ENCODE measurements around the gene TOX3.

The TOX3 gene

DNA sequence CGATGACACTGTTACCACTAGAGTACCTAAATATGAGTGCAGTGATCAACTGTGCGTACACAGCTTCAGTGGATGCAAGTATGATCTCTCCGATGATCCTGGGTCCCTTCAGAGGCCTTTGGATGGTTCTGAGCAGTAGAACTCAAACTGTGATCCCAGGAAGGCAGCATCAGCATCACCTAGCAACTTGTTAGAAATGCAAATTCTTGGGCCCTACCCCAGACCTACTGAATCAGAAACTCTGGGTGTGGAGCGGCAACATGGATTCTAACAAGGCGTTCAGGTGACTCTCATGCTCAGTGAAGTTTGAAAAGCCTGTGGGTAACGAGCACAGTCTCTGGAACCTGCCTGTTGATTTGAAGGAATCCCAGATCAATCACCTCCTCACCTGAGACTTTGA, 25.4 kb downstream of the TOX3 start:
- no peak for DNase-seq
- Histone ChIP-seq H3K4me3 (ENCODE audit: insufficient read depth, low read depth, low read length, poor library complexity, severe bottlenecking) (no peak overlapping the region), H3K36me3 (ENCODE audit: control insufficient read depth, insufficient read depth, low read length) (no peaks in the 10 kb centered on the region), H3K27ac (ENCODE audit: insufficient read depth, low read length, poor library complexity, severe bottlenecking) (no peak overlapping the region), H3K27me3 (replicated peaks; ENCODE audit: control insufficient read depth, insufficient read depth, low read length, poor library complexity, severe bottlenecking) (no peaks in the 10 kb centered on the region), H3K4me1 (ENCODE audit: control insufficient read depth, insufficient read depth, low read length, poor library complexity, severe bottlenecking) (no peaks in the 10 kb centered on the region), H3K9me3 (ENCODE audit: control insufficient read depth, low read length) (no peaks in the 10 kb centered on the region)

DNA sequence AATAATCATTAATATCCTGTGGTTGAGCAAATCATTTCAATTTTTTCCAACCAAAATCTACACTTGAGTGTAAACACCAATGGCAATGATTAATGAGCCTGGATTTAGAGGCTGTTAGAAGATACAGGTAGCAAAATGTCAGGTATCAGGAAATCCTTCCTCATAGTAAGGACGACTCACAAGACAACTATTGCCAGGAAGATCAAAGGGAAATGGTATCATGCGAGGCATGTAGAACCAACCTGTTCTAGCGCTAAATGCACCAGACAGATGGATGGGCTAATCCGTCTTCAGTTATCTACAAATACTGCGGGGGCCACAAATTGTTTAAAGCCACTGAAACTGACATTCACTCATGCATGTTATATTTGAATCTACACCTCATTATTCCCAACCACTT, 28.1 kb downstream of the TOX3 start:
- DNase-seq = no peak
- Histone ChIP-seq H3K27me3 (replicated peaks; ENCODE audit: control insufficient read depth, insufficient read depth, low read length, poor library complexity, severe bottlenecking) (no peaks in the 10 kb centered on the region), H3K4me1 (ENCODE audit: control insufficient read depth, insufficient read depth, low read length, poor library complexity, severe bottlenecking) (no peaks in the 10 kb centered on the region), H3K9me3 (ENCODE audit: control insufficient read depth, low read length) (no peaks in the 10 kb centered on the region), H3K4me3 (ENCODE audit: insufficient read depth, low read depth, low read length, poor library complexity, severe bottlenecking) (no peak overlapping the region), H3K36me3 (ENCODE audit: control insufficient read depth, insufficient read depth, low read length) (no peaks in the 10 kb centered on the region), H3K27ac (ENCODE audit: insufficient read depth, low read length, poor library complexity, severe bottlenecking) (no peak overlapping the region)

DNA sequence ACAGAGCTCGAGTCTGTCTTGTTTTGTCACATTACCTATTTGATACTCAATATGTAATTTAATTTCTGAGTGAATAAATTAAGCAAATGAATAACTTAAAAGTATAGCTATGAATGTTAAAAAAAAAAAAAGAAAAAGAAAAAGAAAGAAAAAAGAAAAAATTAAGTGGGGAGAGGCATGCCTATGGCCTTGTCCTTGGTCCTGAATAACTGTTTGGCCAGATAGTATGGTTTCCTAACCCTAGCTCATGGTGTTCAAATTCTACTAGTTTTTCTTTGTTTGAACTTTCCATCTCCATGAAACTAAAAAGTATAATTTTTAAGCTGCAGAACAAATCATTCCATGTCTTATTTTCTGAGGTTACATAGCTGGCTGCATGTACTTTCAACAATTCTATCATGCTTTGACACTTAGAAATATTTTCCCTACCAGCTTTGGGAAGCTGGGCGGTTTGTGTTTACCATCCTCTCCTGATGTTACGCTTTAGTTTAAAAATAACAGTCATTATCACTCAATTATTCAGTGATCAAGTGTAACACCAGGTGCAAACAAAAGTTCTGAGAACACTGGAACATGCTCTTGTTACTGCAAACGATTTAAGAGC, 31.8 kb downstream of the TOX3 start:
- no peaks in the 10 kb centered on the region for H3K27me3 ChIP-seq (replicated peaks; ENCODE audit: control insufficient read depth, insufficient read depth, low read length, poor library complexity, severe bottlenecking)
- no peak overlapping the region for H3K27ac ChIP-seq (ENCODE audit: insufficient read depth, low read length, poor library complexity, severe bottlenecking)
- H3K4me1 ChIP-seq (ENCODE audit: control insufficient read depth, insufficient read depth, low read length, poor library complexity, severe bottlenecking) = no peaks in the 10 kb centered on the region
- DNase-seq = no peak
- H3K9me3 ChIP-seq (ENCODE audit: control insufficient read depth, low read length) = no peaks in the 10 kb centered on the region
- no peaks in the 10 kb centered on the region for H3K36me3 ChIP-seq (ENCODE audit: control insufficient read depth, insufficient read depth, low read length)
- H3K4me3 ChIP-seq (ENCODE audit: insufficient read depth, low read depth, low read length, poor library complexity, severe bottlenecking) = no peak overlapping the region

DNA sequence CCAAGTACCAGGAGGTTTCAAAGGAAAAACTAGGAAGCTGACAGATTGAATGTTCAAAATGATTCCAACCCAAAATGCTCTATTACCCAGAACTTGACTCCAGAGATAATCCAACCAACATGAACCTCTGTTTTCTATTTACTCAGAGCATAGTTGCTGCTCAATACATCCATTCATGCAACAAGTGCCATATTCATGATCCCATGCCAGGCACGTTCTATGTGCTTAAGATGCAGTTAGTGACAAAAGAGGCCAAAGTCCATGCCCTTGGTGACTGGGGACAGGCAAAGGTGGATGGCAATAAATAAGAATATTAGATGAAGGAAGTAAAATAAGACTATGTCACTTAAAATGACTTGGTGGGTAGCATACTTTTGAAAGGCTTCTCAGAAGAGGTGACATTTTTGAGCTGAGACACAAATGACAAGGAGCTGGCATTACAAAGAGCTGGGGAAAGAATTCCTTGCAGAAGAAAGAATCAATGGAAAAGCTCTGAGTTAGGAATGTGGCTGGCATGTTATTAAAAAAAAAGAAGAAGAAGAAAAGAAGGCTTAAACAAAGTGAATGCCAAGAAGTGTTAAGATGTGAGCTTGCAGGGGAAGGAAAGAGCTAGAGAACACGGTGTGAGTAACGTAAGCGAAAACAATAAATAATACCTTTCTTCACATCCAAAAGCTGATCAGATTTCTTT, 34.5 kb downstream of the TOX3 start:
- H3K9me3 ChIP-seq (ENCODE audit: control insufficient read depth, low read length) = no peaks in the 10 kb centered on the region
- no peaks in the 10 kb centered on the region for H3K36me3 ChIP-seq (ENCODE audit: control insufficient read depth, insufficient read depth, low read length)
- DNase-seq = no peak

DNA sequence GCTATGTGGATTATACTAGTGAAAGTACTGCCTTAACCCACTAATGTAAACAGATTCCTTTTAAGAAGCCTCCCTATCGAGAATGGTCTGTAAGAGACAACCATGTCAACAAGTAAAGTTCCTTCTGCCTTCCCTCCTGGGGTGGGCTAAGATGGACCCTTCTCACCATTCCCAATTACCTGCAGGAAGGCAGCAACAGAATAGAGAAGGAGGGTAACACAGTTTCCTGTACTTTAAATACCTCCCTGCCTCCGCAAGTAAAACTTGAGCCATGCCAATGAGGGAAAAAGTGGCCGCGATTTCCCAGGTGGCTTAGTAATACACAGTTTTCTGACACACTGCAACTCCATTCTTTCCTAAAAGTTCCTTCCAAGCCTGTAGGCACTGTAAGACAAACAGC, 45.2 kb downstream of the TOX3 start:
- Histone ChIP-seq H3K27ac (ENCODE audit: insufficient read depth, low read length, poor library complexity, severe bottlenecking) (no peak overlapping the region), H3K4me3 (ENCODE audit: insufficient read depth, low read depth, low read length, poor library complexity, severe bottlenecking) (no peak overlapping the region), H3K27me3 (replicated peaks; ENCODE audit: control insufficient read depth, insufficient read depth, low read length, poor library complexity, severe bottlenecking) (no peaks in the 10 kb centered on the region), H3K9me3 (ENCODE audit: control insufficient read depth, low read length) (no peaks in the 10 kb centered on the region), H3K4me1 (ENCODE audit: control insufficient read depth, insufficient read depth, low read length, poor library complexity, severe bottlenecking) (no peaks in the 10 kb centered on the region), H3K36me3 (ENCODE audit: control insufficient read depth, insufficient read depth, low read length) (no peaks in the 10 kb centered on the region)
- DNase-seq = no peak

More for the DNA sequence above, 34.5 kb downstream of the TOX3 start:
- Histone ChIP-seq H3K27ac (ENCODE audit: insufficient read depth, low read length, poor library complexity, severe bottlenecking) (no peak overlapping the region), H3K4me1 (ENCODE audit: control insufficient read depth, insufficient read depth, low read length, poor library complexity, severe bottlenecking) (no peaks in the 10 kb centered on the region), H3K27me3 (replicated peaks; ENCODE audit: control insufficient read depth, insufficient read depth, low read length, poor library complexity, severe bottlenecking) (no peaks in the 10 kb centered on the region), H3K4me3 (ENCODE audit: insufficient read depth, low read depth, low read length, poor library complexity, severe bottlenecking) (no peak overlapping the region)

DNA sequence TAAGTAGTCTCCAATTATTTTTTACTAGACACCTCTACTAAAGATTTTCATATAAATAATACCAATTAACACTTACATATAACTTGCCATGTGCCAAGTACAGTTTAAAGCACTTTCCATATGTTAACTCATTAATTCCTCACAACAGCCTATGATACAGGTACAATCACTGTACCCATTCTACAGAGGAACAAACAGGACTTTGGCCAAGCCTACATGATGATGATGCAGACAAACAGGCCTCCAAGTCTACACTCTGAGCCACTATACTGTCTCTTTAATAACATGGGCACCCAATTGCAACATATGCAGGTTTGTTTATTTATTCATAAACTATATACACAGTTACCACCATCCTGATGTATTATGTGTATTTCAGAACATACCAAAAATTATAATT, 46.0 kb downstream of the TOX3 start:
- H3K9me3 ChIP-seq (ENCODE audit: control insufficient read depth, low read length) = no peaks in the 10 kb centered on the region
- no peaks in the 10 kb centered on the region for H3K4me1 ChIP-seq (ENCODE audit: control insufficient read depth, insufficient read depth, low read length, poor library complexity, severe bottlenecking)
- no peak overlapping the region for H3K27ac ChIP-seq (ENCODE audit: insufficient read depth, low read length, poor library complexity, severe bottlenecking)
- no peaks in the 10 kb centered on the region for H3K27me3 ChIP-seq (replicated peaks; ENCODE audit: control insufficient read depth, insufficient read depth, low read length, poor library complexity, severe bottlenecking)
- H3K4me3 ChIP-seq (ENCODE audit: insufficient read depth, low read depth, low read length, poor library complexity, severe bottlenecking) = no peak overlapping the region
- no peak for DNase-seq
- no peaks in the 10 kb centered on the region for H3K36me3 ChIP-seq (ENCODE audit: control insufficient read depth, insufficient read depth, low read length)

DNA sequence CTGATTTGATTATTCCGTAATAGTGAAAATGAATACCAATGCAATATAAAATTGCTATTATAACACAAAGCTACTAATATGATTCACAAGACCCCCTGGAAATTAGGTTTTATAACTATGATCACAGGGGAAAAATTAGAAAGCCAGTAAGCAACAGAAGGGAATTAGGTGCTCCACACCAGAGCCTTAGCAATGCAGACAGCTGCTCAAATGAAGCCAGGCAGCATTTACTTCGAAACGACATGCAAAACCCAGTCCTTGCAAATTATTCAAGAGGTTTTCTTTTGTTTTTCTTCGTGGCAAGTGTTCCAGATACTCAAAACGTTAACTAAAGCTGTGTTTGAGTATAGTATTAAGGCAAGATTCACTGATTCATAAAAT, 47.9 kb downstream of the TOX3 start:
- Histone ChIP-seq H3K4me1 (ENCODE audit: control insufficient read depth, insufficient read depth, low read length, poor library complexity, severe bottlenecking) (no peaks in the 10 kb centered on the region), H3K4me3 (ENCODE audit: insufficient read depth, low read depth, low read length, poor library complexity, severe bottlenecking) (no peak overlapping the region), H3K36me3 (ENCODE audit: control insufficient read depth, insufficient read depth, low read length) (no peaks in the 10 kb centered on the region), H3K9me3 (ENCODE audit: control insufficient read depth, low read length) (no peaks in the 10 kb centered on the region), H3K27ac (ENCODE audit: insufficient read depth, low read length, poor library complexity, severe bottlenecking) (no peak overlapping the region), H3K27me3 (replicated peaks; ENCODE audit: control insufficient read depth, insufficient read depth, low read length, poor library complexity, severe bottlenecking) (no peaks in the 10 kb centered on the region)
- DNase-seq = no peak

DNA sequence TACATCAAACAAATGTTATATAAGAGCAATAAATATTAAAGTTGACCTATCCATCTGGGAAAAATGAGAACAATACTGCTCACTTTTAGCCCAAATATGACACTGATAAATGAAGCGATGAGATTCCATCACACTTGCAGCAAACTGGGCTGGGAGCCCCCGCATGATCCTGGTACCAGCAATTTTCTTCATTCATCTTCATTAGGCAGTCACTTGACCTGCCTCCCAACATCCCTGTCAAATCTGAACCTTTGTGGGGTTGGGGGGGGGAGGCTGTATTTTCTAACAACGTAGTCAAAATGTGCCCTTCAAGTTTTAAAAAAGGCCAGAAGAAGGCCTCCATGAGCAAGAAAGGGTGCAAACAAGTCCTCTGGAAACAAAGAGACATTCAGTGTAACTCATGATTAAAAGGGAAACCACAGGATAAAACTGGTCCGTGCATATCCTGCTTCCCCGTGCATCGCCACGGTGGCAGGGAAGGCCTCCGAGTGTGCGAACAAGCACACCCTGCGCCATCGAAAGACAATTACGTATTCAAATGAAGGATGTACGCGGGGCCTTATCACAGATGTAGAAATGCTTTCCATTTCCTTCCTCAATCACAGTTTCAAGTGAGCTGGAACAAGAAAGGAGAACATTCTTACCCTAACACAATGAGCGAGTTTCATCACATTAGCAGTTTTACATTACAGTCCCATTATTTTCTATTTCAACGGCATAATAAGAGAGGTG, 48.4 kb downstream of the TOX3 start:
- no peak overlapping the region for H3K27ac ChIP-seq (ENCODE audit: insufficient read depth, low read length, poor library complexity, severe bottlenecking)
- no peaks in the 10 kb centered on the region for H3K27me3 ChIP-seq (replicated peaks; ENCODE audit: control insufficient read depth, insufficient read depth, low read length, poor library complexity, severe bottlenecking)
- DNase-seq = no peak
- no peaks in the 10 kb centered on the region for H3K4me1 ChIP-seq (ENCODE audit: control insufficient read depth, insufficient read depth, low read length, poor library complexity, severe bottlenecking)
- no peaks in the 10 kb centered on the region for H3K9me3 ChIP-seq (ENCODE audit: control insufficient read depth, low read length)
- H3K4me3 ChIP-seq (ENCODE audit: insufficient read depth, low read depth, low read length, poor library complexity, severe bottlenecking) = no peak overlapping the region
- H3K36me3 ChIP-seq (ENCODE audit: control insufficient read depth, insufficient read depth, low read length) = no peaks in the 10 kb centered on the region

DNA sequence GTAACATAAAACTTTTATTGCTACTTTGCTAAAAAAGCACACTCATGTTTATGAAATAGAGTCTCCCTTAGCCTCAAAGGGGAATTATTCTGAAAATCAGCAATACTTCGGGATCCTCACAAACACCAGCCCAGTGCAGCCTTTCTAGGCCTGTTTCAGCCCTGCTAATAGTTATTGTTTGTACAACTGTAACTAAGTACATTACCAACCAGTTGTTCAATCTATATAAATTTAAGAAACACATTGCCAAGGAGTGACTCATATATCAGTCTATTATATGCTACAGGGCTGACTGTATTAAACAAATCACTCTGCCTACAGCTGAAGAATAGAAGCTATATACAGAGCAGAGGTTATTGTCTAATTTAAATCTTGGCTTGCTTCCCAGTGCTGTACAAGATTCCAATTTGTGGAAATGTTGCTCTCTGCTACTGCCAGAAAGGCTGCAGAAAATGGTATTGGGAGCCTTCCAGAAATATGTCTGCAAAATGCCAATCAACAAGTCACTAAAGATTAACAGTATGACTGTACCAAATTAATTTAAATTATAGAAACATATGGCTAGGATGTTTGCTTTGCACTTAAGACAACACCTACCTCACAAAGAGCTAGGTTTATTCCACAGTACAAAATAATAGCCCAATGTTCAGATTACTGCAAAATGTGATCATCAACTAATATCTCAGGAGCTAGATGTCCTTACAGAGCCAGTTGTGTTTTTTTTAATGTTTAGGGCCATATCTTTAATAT, 49.7 kb downstream of the TOX3 start:
- DNase-seq = no peak
- Histone ChIP-seq H3K27ac (ENCODE audit: insufficient read depth, low read length, poor library complexity, severe bottlenecking) (no peak overlapping the region), H3K9me3 (ENCODE audit: control insufficient read depth, low read length) (no peaks in the 10 kb centered on the region), H3K4me1 (ENCODE audit: control insufficient read depth, insufficient read depth, low read length, poor library complexity, severe bottlenecking) (no peaks in the 10 kb centered on the region), H3K27me3 (replicated peaks; ENCODE audit: control insufficient read depth, insufficient read depth, low read length, poor library complexity, severe bottlenecking) (no peaks in the 10 kb centered on the region), H3K36me3 (ENCODE audit: control insufficient read depth, insufficient read depth, low read length) (no peaks in the 10 kb centered on the region), H3K4me3 (ENCODE audit: insufficient read depth, low read depth, low read length, poor library complexity, severe bottlenecking) (no peak overlapping the region)

All from effector memory CD4-positive, alpha-beta T cell (primary cell).